Stimulated activated CD4-positive, alpha-beta T cell treated with anti-CD3 and anti-CD28 coated beads, Interleukin-1b, Interleukin-23, amount 100 ng/mL, for 4 hours (primary cell): ENCODE measurements around the gene RPS14.
"Not testable (repeated sequence)": the region's sequence is repeated elsewhere in the genome, so short reads cannot be mapped to it uniquely, and the experiment has no call there.

Experiments
- DNase-seq, 2 donors: peaks; one replicate each; pipeline ENCODE4 v3.0.0-alpha.2; 2020; ENCODE audit warnings: low read depth in 2 of 2

RPS14 gene

GRCh38 chr5:150479416-150479815 is 29.9 kb upstream of the RPS14 start:
- no peak for DNase-seq

- DNase-seq, result not testable (repeated sequence)
These were observed 27.0 kb upstream of the RPS14 start for GRCh38 chr5:150476568-150476967.

- no peak for DNase-seq
These were observed 24.3 kb upstream of the RPS14 start for GRCh38 chr5:150473673-150474358.

DNA sequence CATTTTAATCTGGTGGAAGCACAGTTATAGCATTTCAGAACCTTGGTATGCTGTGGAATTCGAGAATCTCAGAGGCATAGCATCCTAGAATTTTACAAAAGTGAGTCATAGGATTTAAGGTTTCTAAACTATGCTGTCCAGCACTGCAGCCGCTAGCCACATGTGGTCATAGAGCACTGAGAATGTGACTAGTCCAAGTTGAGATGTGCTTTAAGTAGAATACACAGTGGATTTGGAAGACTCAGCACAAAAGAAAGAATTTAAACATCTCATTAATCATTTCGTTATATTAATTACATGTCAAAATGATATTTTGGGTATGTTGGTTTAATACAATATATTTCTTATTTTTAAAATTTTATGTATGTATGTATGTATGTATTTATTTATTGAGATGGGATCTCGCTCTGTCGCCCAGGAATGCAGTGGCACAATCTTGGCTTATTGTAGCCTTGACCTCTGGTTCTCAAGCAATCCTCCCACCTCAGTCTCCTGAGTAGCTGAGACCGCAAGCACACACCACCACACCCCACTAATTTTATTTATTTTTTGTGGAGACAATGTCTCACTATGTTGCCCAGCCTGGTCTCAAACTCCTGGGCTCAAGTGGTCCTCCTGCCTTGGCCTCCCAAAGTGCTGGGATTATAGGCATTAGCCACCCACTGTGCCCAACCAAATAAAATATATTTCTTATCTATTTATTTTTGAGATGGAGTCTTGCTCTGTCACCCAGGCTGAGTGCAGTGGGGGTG is 20.4 kb upstream of the RPS14 start:
- no peak for DNase-seq

DNA sequence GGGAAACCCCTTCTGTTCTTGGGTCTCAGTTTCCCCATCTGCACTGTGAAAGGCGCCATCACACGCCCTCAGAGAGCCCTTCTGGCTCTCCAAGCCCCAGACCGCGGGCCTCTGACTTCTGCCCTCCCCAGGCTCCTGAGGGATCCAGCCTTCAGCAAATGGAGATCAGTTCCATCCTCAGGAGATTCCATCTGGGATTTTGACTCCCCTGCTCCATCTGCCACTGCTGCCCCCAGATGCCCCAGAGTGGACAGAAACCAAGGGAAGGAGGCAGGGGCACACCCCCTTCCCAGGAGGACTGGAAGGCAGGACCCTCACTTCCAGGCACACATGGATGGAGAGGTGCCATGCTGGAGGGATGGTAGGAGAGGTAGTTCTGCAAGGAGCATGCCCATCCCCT is 18.7 kb upstream of the RPS14 start:
- DNase-seq, result no peak

DNA sequence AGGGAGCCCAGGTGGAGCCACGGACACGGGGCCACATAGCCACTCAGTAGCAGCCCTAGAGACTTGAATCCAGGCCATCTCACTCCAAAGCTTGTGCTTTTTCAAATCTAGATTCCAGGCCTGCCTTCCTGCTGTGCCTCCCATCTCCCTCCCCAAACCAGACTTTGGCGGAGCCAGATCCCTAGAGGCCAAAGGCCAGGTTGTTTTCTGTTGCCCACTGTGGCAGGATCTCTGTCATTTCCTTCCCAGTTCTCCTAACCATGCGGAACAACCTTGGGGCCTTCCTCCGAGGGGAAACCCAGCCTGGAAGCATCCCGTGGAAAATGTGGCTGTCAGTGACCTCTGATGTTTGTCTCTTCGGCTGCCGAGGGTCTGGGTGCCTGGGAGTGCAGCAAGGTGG is 16.4 kb upstream of the RPS14 start:
- DNase-seq, result no peak

GRCh38 chr5:150464554-150465012 is 15.0 kb upstream of the RPS14 start:
- no peak for DNase-seq

DNA sequence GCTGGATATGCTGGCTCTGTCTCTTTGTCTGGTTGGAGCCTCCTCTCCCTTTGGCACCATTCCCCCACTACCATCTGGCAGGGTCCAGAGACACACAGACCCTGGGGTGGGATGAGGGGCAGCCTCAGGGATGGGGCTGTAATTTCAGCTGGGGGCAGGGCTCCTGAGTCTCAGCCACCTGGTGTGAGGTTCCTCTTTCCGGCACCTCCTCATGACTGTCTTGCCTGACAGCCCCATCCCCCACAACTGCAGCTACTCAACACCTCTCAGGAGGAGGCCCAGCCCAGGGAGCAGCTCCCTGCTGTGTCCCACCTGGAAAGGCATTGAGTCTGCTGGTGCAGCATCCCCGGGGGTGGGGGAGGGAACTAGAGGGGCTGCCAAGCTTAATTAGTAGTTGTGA is 11.7 kb upstream of the RPS14 start:
- DNase-seq, result no peak

DNA sequence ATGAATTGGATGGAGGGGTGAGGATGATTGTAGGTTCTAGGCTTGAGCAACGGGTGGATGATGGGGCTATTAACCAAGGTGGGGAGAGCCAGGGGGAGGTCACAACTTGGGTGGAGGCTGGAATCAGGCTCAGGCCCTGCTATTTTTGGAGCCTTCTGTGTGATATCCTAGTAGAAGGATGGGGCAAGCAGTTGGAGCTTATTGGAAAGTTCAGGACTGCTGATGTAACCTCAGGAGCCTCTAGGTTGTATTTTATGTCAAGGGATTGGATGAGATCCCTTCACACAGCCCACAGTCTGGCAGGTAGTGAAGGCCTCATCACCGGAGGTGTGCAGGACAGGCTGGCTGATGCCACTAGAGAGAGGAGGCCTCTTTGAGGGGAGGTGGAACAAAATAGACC is 11.2 kb upstream of the RPS14 start:
- no peak for DNase-seq

DNA sequence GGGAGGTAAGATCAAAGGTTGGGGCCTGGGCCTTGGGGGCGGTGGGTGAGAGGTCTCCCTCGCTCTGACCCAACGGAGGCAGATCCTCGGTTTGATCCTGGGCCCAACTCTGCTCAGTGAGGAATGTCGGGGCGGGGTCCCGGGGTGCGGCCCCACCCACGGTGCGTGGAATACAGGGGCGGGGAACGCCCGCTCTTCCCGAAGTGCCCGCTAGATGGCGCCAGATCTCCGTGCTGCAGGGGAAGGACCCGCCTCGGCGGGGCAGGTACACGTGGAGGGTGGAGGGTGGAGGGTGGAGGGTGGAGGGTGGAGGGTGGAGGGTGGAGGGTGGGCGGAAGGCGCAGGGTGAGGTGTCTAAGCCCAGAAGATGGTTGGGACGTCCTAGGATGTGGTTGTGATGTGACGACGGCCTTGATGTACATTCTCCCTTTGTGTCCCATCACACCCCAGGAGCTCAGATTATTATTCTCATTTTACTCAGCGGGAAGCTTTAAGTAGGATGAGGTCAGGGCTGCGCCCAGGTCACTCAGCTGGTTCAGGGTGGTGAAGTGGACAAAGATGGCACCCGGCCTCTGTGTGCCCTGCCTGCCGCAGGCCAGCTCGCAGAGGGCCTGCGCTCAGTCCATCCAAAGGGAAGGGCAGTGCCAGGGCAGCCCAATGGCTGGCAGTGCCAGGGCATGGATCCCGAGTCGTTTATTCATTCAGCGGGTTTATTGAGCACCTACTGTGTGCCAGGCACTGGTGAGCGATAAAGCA is 9.4 kb upstream of the RPS14 start:
- DNase-seq, result peak; percentile 87 to 93

- DNase-seq, result no peak
These were observed 8.2 kb upstream of the RPS14 start for GRCh38 chr5:150457562-150458240.

- no peak for DNase-seq
These were observed 7.6 kb upstream of the RPS14 start for GRCh38 chr5:150457121-150457520.

DNA sequence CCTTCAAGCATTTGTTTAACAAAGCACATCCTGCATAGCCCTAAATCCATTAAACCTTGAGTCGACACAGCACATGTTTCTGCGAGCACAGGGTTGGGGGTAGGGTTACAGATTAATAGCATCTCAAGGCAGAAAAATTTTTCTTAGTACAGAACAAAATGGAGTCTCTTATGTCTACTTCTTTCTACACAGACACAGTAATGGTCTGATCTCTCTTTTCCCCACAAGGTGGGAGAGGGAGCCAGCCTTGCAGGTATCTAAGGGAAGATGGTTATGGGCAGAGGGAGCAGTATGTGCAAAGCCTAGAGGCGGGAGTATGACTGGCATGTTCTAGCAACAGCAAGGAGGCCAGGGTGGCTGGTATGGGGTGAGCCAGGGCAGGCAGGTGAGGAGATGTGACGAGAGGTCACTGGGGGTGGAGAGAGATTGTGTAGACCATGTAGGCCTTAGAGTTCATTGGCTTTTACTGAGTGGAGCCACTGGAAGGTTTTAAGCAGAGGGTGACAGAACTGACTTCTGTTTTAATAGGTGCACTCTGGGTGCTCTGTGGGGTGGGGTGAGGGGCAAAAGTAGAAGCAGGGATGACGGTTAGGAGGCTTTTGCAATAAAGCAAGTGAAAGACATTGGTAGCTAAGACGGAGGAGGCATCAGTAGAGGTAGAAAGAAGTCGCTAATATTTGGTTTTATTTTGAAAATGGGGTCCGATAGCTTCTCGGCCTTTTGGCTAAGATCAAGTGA is 5.1 kb upstream of the RPS14 start:
- no peak for DNase-seq

DNA sequence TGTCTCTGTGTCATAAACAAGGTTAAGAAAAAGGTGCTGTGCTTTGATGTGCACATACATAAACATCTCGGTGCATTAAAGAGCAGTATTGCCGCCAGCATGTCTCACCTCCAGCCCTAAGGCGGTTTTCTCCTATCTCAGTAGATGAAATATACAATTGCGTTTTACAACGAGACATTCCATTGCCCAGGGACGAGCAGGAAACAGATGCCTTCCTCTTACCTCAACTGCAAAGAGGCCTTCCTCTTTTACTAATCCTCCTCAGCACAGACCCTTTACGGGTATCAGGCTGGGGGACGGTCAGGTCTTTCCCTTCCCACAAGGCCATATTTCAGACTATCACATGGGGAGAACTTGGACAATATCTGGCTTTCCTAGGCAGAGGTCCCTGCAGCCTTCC is 4.5 kb upstream of the RPS14 start:
- not testable (repeated sequence) for DNase-seq

GRCh38 chr5:150452914-150453313 is 3.4 kb upstream of the RPS14 start:
- DNase-seq, result no peak

DNA sequence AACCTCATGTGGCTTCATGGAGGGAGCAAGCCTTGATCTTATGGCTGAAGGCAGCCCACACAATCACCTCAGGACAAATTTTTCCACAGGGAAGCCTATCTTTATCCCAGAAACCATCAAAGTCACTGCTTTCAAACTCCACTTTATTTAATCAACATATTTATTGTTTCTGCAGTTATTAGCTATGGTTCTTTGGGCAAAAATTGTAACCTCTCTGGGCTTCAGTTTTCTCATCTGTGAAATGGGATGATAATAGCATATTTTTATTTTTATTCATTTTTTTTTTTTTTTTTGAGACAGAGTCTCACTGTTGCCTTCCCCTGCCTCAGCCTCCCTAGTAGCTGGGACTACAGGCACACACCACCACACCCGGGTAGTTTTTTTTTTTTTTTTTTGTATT is 2.1 kb upstream of the RPS14 start:
- DNase-seq, result no peak

- no peak for DNase-seq
These were observed 505 bp downstream of the RPS14 start for GRCh38 chr5:150448952-150449516.

DNA sequence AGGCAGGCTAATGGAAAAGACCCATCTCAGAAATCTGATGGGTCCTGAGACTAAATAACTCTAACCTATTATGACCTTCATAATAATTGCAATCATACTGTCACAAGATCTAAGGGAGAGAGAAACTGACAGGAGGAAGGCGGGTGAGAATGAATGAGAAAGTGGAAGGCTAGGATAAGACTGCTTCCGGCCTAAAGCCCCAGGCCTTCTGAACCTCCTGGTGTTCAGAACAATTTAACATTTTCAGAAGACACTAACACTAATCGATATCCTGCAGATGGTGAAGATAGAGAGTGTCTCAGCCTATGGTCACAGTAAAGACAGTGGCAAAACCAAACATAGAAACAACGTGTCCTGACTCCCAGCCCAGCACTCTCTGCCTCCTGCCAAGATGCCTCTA is 1.2 kb downstream of the RPS14 start:
- no peak for DNase-seq

- DNase-seq, result no peak
These were observed 2.4 kb downstream of the RPS14 start for GRCh38 chr5:150447188-150447587.

DNA sequence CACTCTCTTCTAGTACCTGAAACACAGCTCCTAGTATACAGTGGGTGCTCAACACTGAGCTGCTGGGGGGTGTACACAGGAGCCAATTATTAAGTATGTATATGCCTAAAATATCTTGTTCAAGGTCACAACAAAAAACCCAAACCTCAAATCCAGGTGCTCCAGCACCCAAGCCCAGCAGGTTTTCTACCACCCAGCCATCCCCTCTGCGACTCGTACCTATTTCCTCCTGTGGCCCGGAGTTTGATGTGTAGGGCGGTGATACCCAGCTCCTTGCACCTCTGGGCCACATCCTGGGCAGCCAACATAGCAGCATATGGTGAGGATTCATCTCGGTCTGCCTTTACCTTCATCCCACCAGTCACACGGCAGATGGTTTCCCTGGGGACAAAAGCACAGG is 3.0 kb downstream of the RPS14 start:
- no peak for DNase-seq

GRCh38 chr5:150446088-150446487 is 3.5 kb downstream of the RPS14 start:
- no peak for DNase-seq
